Neural cell (in vitro differentiated cells): Measurements from ENCODE around the gene PDPK1. TPM values are rescaled to one million over a fixed set of nuclear protein-coding genes. Genes with fewer than 3 reads are reported as not detected.
"Not testable (repeated sequence)": the region's sequence is repeated elsewhere in the genome, so short reads cannot be mapped to it uniquely, and the experiment has no call there.

Experiments used
- H2AFZ ChIP-seq: fragments of 200-600, 300-800 bp; sonication (generic), shearing (Covaris generic); 2 replicates; pipeline ENCODE4 v1.6.0; 2014; ENCODE audit warnings: low read depth, mild to moderate bottlenecking, antibody characterized with exemption, low read length, moderate library complexity
- H3F3A ChIP-seq: fragments of 200-600 bp; shearing (Covaris generic); 2 replicates; pipeline ENCODE4 v1.6.1; 2016; ENCODE audit warnings: mild to moderate bottlenecking, moderate library complexity, mixed read lengths, antibody characterized with exemption, low read length; ENCODE audit not compliant: insufficient read depth, poor library complexity, severe bottlenecking
- H3K27ac ChIP-seq: fragments of 200-600, 300-800 bp; sonication (generic), shearing (Covaris generic); 2 replicates; pipeline ENCODE4 v1.5.1; 2014; ENCODE audit warnings: mild to moderate bottlenecking, low read length, moderate library complexity
- H3K27me3 ChIP-seq: fragments of 300-800, 200-600 bp; sonication (generic), shearing (Covaris generic); 2 replicates; pipeline ENCODE4 v1.6.0; 2014; ENCODE audit warnings: mild to moderate bottlenecking, low read depth, low read length, moderate library complexity; ENCODE audit not compliant: insufficient read depth
- H3K36me3 ChIP-seq: fragments of 300-800, 200-600 bp; sonication (generic), shearing (Covaris generic); 2 replicates; pipeline ENCODE4 v1.5.1; 2014; ENCODE audit warnings: mild to moderate bottlenecking, antibody characterized with exemption, low read length, moderate library complexity; ENCODE audit not compliant: insufficient read depth
- H3K4me2 ChIP-seq: fragments of 300-800, 200-600 bp; sonication (generic), shearing (Covaris generic); 2 replicates; pipeline ENCODE4 v1.6.0; 2014; ENCODE audit warnings: mild to moderate bottlenecking, low read length
- H3K4me3 ChIP-seq: fragments of 300-800, 200-600 bp; sonication (generic), shearing (Covaris generic); 2 replicates; pipeline ENCODE4 v1.5.1; 2014; ENCODE audit warnings: mild to moderate bottlenecking, low read length, moderate library complexity
- H3K79me2 ChIP-seq: fragments of 200-600 bp; shearing (Covaris generic); replicated peaks from 2 replicates; pipeline ENCODE4 v1.6.0; 2014; ENCODE audit warnings: mild to moderate bottlenecking, low read length, moderate library complexity; ENCODE audit not compliant: insufficient read depth
- H3K9ac ChIP-seq: fragments of 300-800, 200-600 bp; sonication (generic), shearing (Covaris generic); 2 replicates; pipeline ENCODE4 v1.6.1; 2016; ENCODE audit warnings: mild to moderate bottlenecking, low read length, mixed read lengths
- H3K9me2 ChIP-seq: fragments of 200-600 bp; shearing (Covaris generic); 2 replicates; pipeline ENCODE4 v1.6.1; 2016; ENCODE audit warnings: mild to moderate bottlenecking, low read length, mixed read lengths; ENCODE audit not compliant: insufficient read depth
- H3K9me3 ChIP-seq: fragments of 200-600, 300-800 bp; sonication (generic), shearing (Covaris generic); 2 replicates; pipeline ENCODE4 v1.6.1; 2016; ENCODE audit warnings: mild to moderate bottlenecking, mixed run types, low read length, moderate library complexity, mixed read lengths
- H4K20me1 ChIP-seq: fragments of 200-600 bp; shearing (Covaris generic); 2 replicates; pipeline ENCODE4 v1.6.1; 2016; ENCODE audit warnings: mild to moderate bottlenecking, mixed run types; ENCODE audit not compliant: insufficient read depth
- polyA plus RNA-seq: library from polyadenylated mRNA; depleted of rRNA; stranded (reverse); fragments of >200 nt; gene quantifications from 2 replicates; pipeline ENCODE4 v1.2.3, GENCODE V29; 2014

PDPK1 gene
- polyA plus RNA-seq, 1 donor from 2014 or later = 18.6 TPM

DNA sequence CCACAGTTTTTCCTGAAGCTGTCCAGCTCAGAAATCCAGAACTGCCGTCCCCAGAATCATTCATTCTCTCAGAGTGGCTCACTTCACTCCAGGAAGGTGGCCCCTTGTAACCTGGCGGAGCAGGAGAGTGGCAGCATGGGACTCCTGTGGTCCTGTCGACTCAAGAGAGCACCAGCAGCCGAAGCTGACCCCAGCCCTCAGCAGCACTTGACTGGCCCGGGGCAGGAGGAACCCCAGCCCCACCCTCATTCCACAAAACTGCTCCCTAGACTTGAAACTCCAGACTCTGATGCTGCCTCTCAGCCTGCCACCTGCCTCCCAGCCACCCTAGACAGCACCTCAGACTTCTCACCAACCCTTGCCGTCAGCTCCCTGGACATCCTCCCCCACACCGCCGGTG, 83.6 kb downstream of the PDPK1 start:
- not testable (repeated sequence) for H3K4me2 ChIP-seq, H3F3A ChIP-seq, H4K20me1 ChIP-seq, H3K4me3 ChIP-seq, H3K9me3 ChIP-seq, H3K27me3 ChIP-seq, H3K9ac ChIP-seq, H3K79me2 ChIP-seq, H2AFZ ChIP-seq, H3K36me3 ChIP-seq, H3K27ac ChIP-seq, H3K9me2 ChIP-seq

DNA sequence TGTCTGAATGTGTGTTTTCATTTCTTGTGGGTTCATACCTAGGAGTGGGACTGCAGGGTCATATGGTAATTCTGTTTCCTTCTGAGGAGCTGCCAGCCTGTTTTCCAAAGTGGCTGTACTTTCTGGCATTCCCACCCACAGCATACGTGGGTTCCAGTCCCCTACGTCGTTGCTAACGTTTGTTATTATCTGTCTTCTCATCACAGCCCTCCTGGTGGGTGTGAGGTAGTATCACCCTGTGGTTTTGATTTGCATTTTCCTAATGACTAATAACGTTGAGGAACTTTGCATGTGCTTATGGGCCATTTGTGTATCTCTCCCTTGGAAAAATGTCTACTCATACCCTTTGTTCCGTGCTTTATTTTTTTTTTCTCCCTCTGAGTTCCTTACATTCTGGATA, 89.3 kb downstream of the PDPK1 start:
- not testable (repeated sequence) for H3K27ac ChIP-seq, H3K79me2 ChIP-seq, H4K20me1 ChIP-seq, H3K4me2 ChIP-seq, H3K9ac ChIP-seq, H3K9me3 ChIP-seq, H2AFZ ChIP-seq, H3K36me3 ChIP-seq, H3F3A ChIP-seq, H3K4me3 ChIP-seq, H3K27me3 ChIP-seq, H3K9me2 ChIP-seq

DNA sequence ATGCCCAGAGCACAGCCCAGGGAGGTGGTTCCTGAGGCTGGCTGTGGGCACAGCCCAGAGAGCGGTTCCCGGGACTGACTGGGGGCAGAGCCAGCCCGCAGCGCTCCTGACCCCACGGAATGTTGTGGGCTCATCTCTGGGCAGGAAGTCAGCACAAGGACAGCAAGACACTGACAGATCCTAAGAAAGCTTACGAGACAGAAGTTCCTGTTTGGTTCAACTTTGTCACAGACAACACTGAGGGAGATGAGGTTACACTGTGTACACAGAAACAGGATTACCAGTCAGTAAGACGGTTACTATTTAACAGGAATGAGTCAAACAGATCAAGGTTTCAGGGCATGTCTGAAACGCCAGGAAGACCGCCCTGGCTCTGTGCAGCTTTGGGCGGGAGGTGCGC, 93.4 kb downstream of the PDPK1 start:
- not testable (repeated sequence) for H3K79me2 ChIP-seq, H3K9me2 ChIP-seq, H4K20me1 ChIP-seq, H2AFZ ChIP-seq, H3K9me3 ChIP-seq, H3K27ac ChIP-seq, H3K9ac ChIP-seq, H3K4me3 ChIP-seq, H3K27me3 ChIP-seq, H3K4me2 ChIP-seq, H3F3A ChIP-seq, H3K36me3 ChIP-seq

DNA sequence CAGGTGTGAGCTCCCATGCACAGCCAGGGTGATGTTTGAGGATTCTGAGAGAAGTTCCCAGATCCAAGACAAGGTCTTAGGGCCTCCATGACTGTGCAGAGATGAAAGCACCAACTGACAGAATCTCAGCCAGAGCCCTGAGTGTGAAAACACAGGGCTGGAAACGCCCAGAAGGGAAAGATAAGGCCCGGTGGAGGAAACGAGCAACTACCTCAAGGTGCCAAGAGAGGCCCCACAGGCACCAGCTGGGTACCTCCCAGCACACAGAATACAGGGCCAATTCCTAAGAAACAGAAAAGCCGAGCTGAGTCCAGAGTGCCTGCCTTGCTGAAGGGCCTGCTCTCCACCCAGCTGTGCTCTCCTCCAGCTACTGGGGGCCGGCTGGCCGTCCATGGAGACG, 94.5 kb downstream of the PDPK1 start:
- H2AFZ ChIP-seq = not testable (repeated sequence)

DNA sequence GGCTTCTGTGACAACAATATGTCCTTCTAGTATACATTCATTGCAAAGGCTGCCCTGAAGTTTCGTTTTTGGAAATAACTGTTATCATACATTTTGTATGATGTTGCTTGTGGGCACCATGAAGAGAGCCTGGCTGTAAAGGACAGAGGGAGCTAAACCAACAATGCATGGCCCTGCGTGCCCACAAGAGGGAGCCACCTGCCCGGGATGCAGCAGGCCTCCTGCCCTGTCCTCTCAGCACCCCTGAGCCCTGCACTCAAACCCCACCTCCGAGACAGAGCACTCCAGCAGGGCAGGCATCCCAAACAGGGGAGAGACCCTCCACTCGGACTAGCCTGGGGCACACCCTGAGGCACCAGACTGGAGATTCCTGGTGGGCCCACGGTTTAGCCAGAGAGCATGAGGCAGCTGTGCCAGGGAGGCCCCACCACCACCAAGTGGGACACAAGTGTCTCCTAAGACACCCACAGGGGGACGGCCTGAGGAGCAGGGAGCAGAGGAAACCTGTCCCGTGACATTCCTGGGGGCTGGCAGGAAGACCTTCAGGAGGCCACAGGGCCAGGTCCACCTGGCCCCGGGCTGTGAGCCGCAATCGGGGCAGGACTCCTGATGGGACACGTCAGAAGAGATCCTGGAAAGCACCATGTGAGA, 101.4 kb downstream of the PDPK1 start:
- not testable (repeated sequence) for H3K36me3 ChIP-seq, H3K9ac ChIP-seq, H3K27ac ChIP-seq, H3K4me2 ChIP-seq, H3K9me2 ChIP-seq, H3K9me3 ChIP-seq, H3K27me3 ChIP-seq, H4K20me1 ChIP-seq, H3F3A ChIP-seq, H3K4me3 ChIP-seq, H3K79me2 ChIP-seq, H2AFZ ChIP-seq

More for the DNA sequence above, 94.5 kb downstream of the PDPK1 start:
- H3K4me3 ChIP-seq, H3F3A ChIP-seq, H3K27me3 ChIP-seq, H3K36me3 ChIP-seq, H3K79me2 ChIP-seq, H3K9me2 ChIP-seq, H3K9me3 ChIP-seq, H3K4me2 ChIP-seq, H3K27ac ChIP-seq, H4K20me1 ChIP-seq, H3K9ac ChIP-seq: not testable (repeated sequence)

DNA sequence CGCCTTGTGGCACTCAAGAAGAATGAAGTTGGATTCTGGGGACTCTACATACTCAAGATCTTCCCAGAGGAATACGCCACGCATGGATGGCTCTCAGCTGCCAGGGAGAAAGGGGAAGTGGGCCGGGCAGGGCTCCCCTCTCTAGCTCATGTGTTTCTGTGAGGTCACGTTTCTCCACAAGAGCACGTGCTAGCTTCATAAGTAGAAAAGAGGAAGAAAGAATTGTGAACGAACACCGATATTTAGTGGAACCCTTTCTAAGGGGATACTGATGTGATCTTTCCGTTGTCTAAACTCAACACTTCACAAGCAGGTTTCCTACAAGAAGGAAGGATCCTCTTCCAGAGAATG, 101.9 kb downstream of the PDPK1 start:
- not testable (repeated sequence) for H3K9ac ChIP-seq, H3K27me3 ChIP-seq, H3K4me2 ChIP-seq, H2AFZ ChIP-seq, H3K79me2 ChIP-seq, H3F3A ChIP-seq, H3K9me3 ChIP-seq, H3K4me3 ChIP-seq, H4K20me1 ChIP-seq, H3K9me2 ChIP-seq, H3K27ac ChIP-seq, H3K36me3 ChIP-seq

DNA sequence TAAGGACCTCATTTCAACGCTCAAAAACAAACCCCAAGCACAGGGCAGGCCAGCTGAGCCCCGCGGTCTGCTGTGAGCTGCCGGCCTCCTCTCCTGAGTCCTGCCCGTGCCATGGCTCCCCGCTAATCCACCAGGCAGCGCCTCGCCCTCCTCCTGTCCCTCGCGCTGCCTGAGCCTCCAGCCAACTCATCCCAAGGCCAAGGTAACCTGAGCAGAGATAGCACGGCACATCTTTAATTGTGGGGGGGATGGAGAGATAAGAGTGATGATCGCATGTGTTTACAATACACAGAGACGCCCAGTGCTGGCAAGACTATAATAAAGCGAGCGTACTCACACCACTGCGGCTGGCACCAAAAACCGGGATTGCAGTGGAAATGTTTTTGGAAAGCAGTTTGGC, 104.7 kb downstream of the PDPK1 start:
- not testable (repeated sequence) for H4K20me1 ChIP-seq, H3K27me3 ChIP-seq, H2AFZ ChIP-seq, H3K9me3 ChIP-seq, H3K4me3 ChIP-seq, H3K36me3 ChIP-seq, H3K79me2 ChIP-seq, H3K27ac ChIP-seq, H3K9ac ChIP-seq, H3F3A ChIP-seq, H3K9me2 ChIP-seq, H3K4me2 ChIP-seq

DNA sequence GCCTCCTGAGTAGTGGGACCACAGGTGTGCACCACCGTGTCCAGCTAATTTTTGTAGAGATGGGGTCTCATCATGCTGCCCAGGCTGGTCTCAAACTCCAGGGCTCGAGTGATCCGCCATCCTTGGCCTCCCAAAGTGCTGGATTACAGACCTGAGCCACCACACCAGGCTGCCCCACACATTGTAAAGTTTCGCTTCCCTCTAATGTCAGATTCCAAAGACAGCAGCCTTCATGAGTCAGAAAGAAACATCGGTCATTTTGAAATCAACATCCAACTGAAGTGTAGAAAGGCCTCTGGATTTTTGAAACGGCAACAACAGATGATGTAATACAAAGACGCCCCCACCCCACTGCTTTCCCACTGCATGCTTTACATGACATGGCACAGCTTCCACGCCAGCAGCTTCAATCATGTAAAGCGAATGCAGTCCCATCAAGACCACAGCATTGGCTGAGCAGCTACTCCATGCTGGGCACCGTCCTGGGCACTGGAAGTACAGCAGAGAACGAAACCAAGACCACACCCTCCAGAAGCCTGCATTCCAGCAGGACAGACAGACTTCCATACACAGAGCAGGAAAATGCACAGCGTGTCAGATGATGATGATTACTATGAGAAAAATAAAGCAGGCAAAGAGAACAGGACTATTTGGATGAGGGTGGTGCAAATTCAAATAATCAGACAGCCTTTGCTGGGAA, 107.1 kb downstream of the PDPK1 start:
- H3K9me3 ChIP-seq, H3K36me3 ChIP-seq, H3K9me2 ChIP-seq, H3K27ac ChIP-seq, H3K27me3 ChIP-seq, H2AFZ ChIP-seq, H3K4me3 ChIP-seq, H3K79me2 ChIP-seq, H3K4me2 ChIP-seq, H3F3A ChIP-seq, H3K9ac ChIP-seq, H4K20me1 ChIP-seq: not testable (repeated sequence)
